Loucy (cell line): ENCODE data around the gene MLF2.

Experiments used
- CTCF ChIP-seq: fragments of 200-600 bp; sonication (generic); conservative IDR thresholded peaks from 2 replicates; pipeline ENCODE4 v1.5.1; 2014; ENCODE audit warnings: mild to moderate bottlenecking, antibody characterized with exemption, low read length
- EZH2phosphoT487 ChIP-seq: fragments of 200-600 bp; IDR thresholded peaks from 2 replicates; pipeline ENCODE4 v1.6.1; 2018; ENCODE audit warnings: antibody characterized with exemption, mild to moderate bottlenecking, moderate library complexity, borderline replicate concordance

- TF ChIP-seq CTCF (no peak), EZH2phosphoT487 (no peak)
These were observed 26.9 kb upstream of the MLF2 start for GRCh38 chr12:6779708-6780432.
